ENCODE results near the gene CHD8.
"Not testable (repeated sequence)": the region's sequence is repeated elsewhere in the genome, so short reads cannot be mapped to it uniquely, and the experiment has no call there.

CHD8 gene

GRCh38 chr14:21379338-21379737 is 76.6 kb downstream of the CHD8 start:
- Histone ChIP-seq H3K27me3 (ENCODE audit: control insufficient read depth in 5 of 5, insufficient read depth in 4 of 5, low read length in 5 of 5) (no peaks in the 10 kb centered on the region), H3K4me3 (ENCODE audit: low read depth in 1 of 5, low read length in 5 of 5) (no peak overlapping the region), H3K9ac (ENCODE audit: low read length in 5 of 5) (no peak overlapping the region), H3K9me3 (ENCODE audit: control insufficient read depth in 5 of 5, low read length in 5 of 5) (no peaks in the 10 kb centered on the region), H3K36me3 (ENCODE audit: control insufficient read depth in 5 of 5, insufficient read depth in 5 of 5, low read length in 5 of 5) (peaks cover 0 to 4% (median 0%) of the 10 kb centered on the region in 5 donors), H3K27ac (ENCODE audit: low read depth, low read length) (no peak overlapping the region), H3K4me1 (ENCODE audit: control insufficient read depth in 5 of 5, insufficient read depth in 5 of 5, low read length in 5 of 5) (peaks cover 3 to 17% (median 13%) of the 10 kb centered on the region in 5 donors)

- H3K27me3 ChIP-seq (ENCODE audit: control insufficient read depth in 5 of 5, insufficient read depth in 4 of 5, low read length in 5 of 5): no peaks in the 10 kb centered on the region
- no peak overlapping the region for H3K27ac ChIP-seq (ENCODE audit: low read depth, low read length)
- peaks cover 25 to 40% (median 33%) of the 10 kb centered on the region in 5 donors for H3K36me3 ChIP-seq (ENCODE audit: control insufficient read depth in 5 of 5, insufficient read depth in 5 of 5, low read length in 5 of 5)
- no peak overlapping the region for H3K4me3 ChIP-seq (ENCODE audit: low read depth in 1 of 5, low read length in 5 of 5)
- H3K9ac ChIP-seq (ENCODE audit: low read length in 5 of 5): no peak overlapping the region
- no peaks in the 10 kb centered on the region for H3K9me3 ChIP-seq (ENCODE audit: control insufficient read depth in 5 of 5, low read length in 5 of 5)
- H3K4me1 ChIP-seq (ENCODE audit: control insufficient read depth in 5 of 5, insufficient read depth in 5 of 5, low read length in 5 of 5): no peaks in the 10 kb centered on the region
These were observed 81.9 kb downstream of the CHD8 start for GRCh38 chr14:21373980-21374379.

- not testable (repeated sequence) for H3K9me3 ChIP-seq (ENCODE audit: control insufficient read depth in 5 of 5, low read length in 5 of 5); H3K27me3 ChIP-seq (ENCODE audit: control insufficient read depth in 5 of 5, insufficient read depth in 4 of 5, low read length in 5 of 5); H3K27ac ChIP-seq (ENCODE audit: low read depth, low read length); H3K4me3 ChIP-seq (ENCODE audit: low read depth in 1 of 5, low read length in 5 of 5); H3K4me1 ChIP-seq (ENCODE audit: control insufficient read depth in 5 of 5, insufficient read depth in 5 of 5, low read length in 5 of 5); H3K9ac ChIP-seq (ENCODE audit: low read length in 5 of 5)
- H3K36me3 ChIP-seq (ENCODE audit: control insufficient read depth in 5 of 5, insufficient read depth in 5 of 5, low read length in 5 of 5): peaks cover 37 to 51% (median 44%) of the 10 kb centered on the region in 5 donors
These were observed 83.1 kb downstream of the CHD8 start for GRCh38 chr14:21372814-21373213.

GRCh38 chr14:21369949-21370679 is 85.8 kb downstream of the CHD8 start:
- Histone ChIP-seq H3K9me3 (ENCODE audit: control insufficient read depth in 5 of 5, low read length in 5 of 5) (no peaks in the 10 kb centered on the region), H3K4me3 (ENCODE audit: low read depth in 1 of 5, low read length in 5 of 5) (no peak overlapping the region), H3K27ac (ENCODE audit: low read depth, low read length) (no peak overlapping the region), H3K4me1 (ENCODE audit: control insufficient read depth in 5 of 5, insufficient read depth in 5 of 5, low read length in 5 of 5) (no peaks in the 10 kb centered on the region), H3K27me3 (ENCODE audit: control insufficient read depth in 5 of 5, insufficient read depth in 4 of 5, low read length in 5 of 5) (no peaks in the 10 kb centered on the region), H3K9ac (ENCODE audit: low read length in 5 of 5) (no peak overlapping the region), H3K36me3 (ENCODE audit: control insufficient read depth in 5 of 5, insufficient read depth in 5 of 5, low read length in 5 of 5) (peaks cover 52 to 78% (median 69%) of the 10 kb centered on the region in 5 donors)

- no peaks in the 10 kb centered on the region for H3K9me3 ChIP-seq (ENCODE audit: control insufficient read depth in 5 of 5, low read length in 5 of 5)
- H3K36me3 ChIP-seq (ENCODE audit: control insufficient read depth in 5 of 5, insufficient read depth in 5 of 5, low read length in 5 of 5): peaks cover 72 to 98% (median 90%) of the 10 kb centered on the region in 5 donors
- no peak overlapping the region for H3K9ac ChIP-seq (ENCODE audit: low read length in 5 of 5)
- H3K4me1 ChIP-seq (ENCODE audit: control insufficient read depth in 5 of 5, insufficient read depth in 5 of 5, low read length in 5 of 5): no peaks in the 10 kb centered on the region
- H3K4me3 ChIP-seq (ENCODE audit: low read depth in 1 of 5, low read length in 5 of 5): no peak overlapping the region
- no peaks in the 10 kb centered on the region for H3K27me3 ChIP-seq (ENCODE audit: control insufficient read depth in 5 of 5, insufficient read depth in 4 of 5, low read length in 5 of 5)
- H3K27ac ChIP-seq (ENCODE audit: low read depth, low read length): no peak overlapping the region
These were observed 88.3 kb downstream of the CHD8 start for GRCh38 chr14:21367582-21368144.

GRCh38 chr14:21356511-21356910 is 99.4 kb downstream of the CHD8 start:
- Histone ChIP-seq H3K27me3 (ENCODE audit: control insufficient read depth in 5 of 5, insufficient read depth in 4 of 5, low read length in 5 of 5) (no peaks in the 10 kb centered on the region), H3K4me3 (ENCODE audit: low read depth in 1 of 5, low read length in 5 of 5) (no peak overlapping the region), H3K9me3 (ENCODE audit: control insufficient read depth in 5 of 5, low read length in 5 of 5) (no peaks in the 10 kb centered on the region), H3K27ac (ENCODE audit: low read depth, low read length) (no peak overlapping the region), H3K36me3 (ENCODE audit: control insufficient read depth in 5 of 5, insufficient read depth in 5 of 5, low read length in 5 of 5) (peaks cover 61 to 96% (median 93%) of the 10 kb centered on the region in 5 donors), H3K4me1 (ENCODE audit: control insufficient read depth in 5 of 5, insufficient read depth in 5 of 5, low read length in 5 of 5) (peaks cover 0 to 4% (median 0%) of the 10 kb centered on the region in 5 donors), H3K9ac (ENCODE audit: low read length in 5 of 5) (no peak overlapping the region)

- Histone ChIP-seq H3K9ac (ENCODE audit: low read length in 5 of 5) (no peak overlapping the region), H3K9me3 (ENCODE audit: control insufficient read depth in 5 of 5, low read length in 5 of 5) (no peaks in the 10 kb centered on the region), H3K27me3 (ENCODE audit: control insufficient read depth in 5 of 5, insufficient read depth in 4 of 5, low read length in 5 of 5) (no peaks in the 10 kb centered on the region), H3K27ac (ENCODE audit: low read depth, low read length) (no peak overlapping the region), H3K4me1 (ENCODE audit: control insufficient read depth in 5 of 5, insufficient read depth in 5 of 5, low read length in 5 of 5) (peaks cover 0 to 4% (median 0%) of the 10 kb centered on the region in 5 donors), H3K4me3 (ENCODE audit: low read depth in 1 of 5, low read length in 5 of 5) (no peak overlapping the region), H3K36me3 (ENCODE audit: control insufficient read depth in 5 of 5, insufficient read depth in 5 of 5, low read length in 5 of 5) (peaks cover 50 to 66% (median 61%) of the 10 kb centered on the region in 5 donors)
These were observed 103.3 kb downstream of the CHD8 start for GRCh38 chr14:21352587-21352986.

GRCh38 chr14:21350539-21350938 is 105.4 kb downstream of the CHD8 start:
- Histone ChIP-seq H3K9ac (ENCODE audit: low read length in 5 of 5) (no peak overlapping the region), H3K27ac (ENCODE audit: low read depth, low read length) (no peak overlapping the region), H3K4me3 (ENCODE audit: low read depth in 1 of 5, low read length in 5 of 5) (no peak overlapping the region), H3K4me1 (ENCODE audit: control insufficient read depth in 5 of 5, insufficient read depth in 5 of 5, low read length in 5 of 5) (peaks cover 0 to 4% (median 0%) of the 10 kb centered on the region in 5 donors), H3K36me3 (ENCODE audit: control insufficient read depth in 5 of 5, insufficient read depth in 5 of 5, low read length in 5 of 5) (peaks cover 34 to 46% (median 40%) of the 10 kb centered on the region in 5 donors), H3K27me3 (ENCODE audit: control insufficient read depth in 5 of 5, insufficient read depth in 4 of 5, low read length in 5 of 5) (no peaks in the 10 kb centered on the region), H3K9me3 (ENCODE audit: control insufficient read depth in 5 of 5, low read length in 5 of 5) (no peaks in the 10 kb centered on the region)

- H3K4me1 ChIP-seq (ENCODE audit: control insufficient read depth in 5 of 5, insufficient read depth in 5 of 5, low read length in 5 of 5): peaks cover 0 to 2% (median 0%) of the 10 kb centered on the region in 5 donors
- no peak overlapping the region for H3K9ac ChIP-seq (ENCODE audit: low read length in 5 of 5)
- no peak overlapping the region for H3K27ac ChIP-seq (ENCODE audit: low read depth, low read length)
- peaks cover 11 to 17% (median 16%) of the 10 kb centered on the region in 5 donors for H3K36me3 ChIP-seq (ENCODE audit: control insufficient read depth in 5 of 5, insufficient read depth in 5 of 5, low read length in 5 of 5)
- no peak overlapping the region for H3K4me3 ChIP-seq (ENCODE audit: low read depth in 1 of 5, low read length in 5 of 5)
- H3K27me3 ChIP-seq (ENCODE audit: control insufficient read depth in 5 of 5, insufficient read depth in 4 of 5, low read length in 5 of 5): no peaks in the 10 kb centered on the region
- H3K9me3 ChIP-seq (ENCODE audit: control insufficient read depth in 5 of 5, low read length in 5 of 5): no peaks in the 10 kb centered on the region
These were observed 108.7 kb downstream of the CHD8 start for GRCh38 chr14:21347201-21347600.

- Histone ChIP-seq H3K9me3 (ENCODE audit: control insufficient read depth in 5 of 5, low read length in 5 of 5) (no peaks in the 10 kb centered on the region), H3K36me3 (ENCODE audit: control insufficient read depth in 5 of 5, insufficient read depth in 5 of 5, low read length in 5 of 5) (peaks cover 6 to 11% (median 10%) of the 10 kb centered on the region in 5 donors), H3K9ac (ENCODE audit: low read length in 5 of 5) (no peak overlapping the region), H3K27ac (ENCODE audit: low read depth, low read length) (no peak overlapping the region), H3K4me3 (ENCODE audit: low read depth in 1 of 5, low read length in 5 of 5) (no peak overlapping the region), H3K4me1 (ENCODE audit: control insufficient read depth in 5 of 5, insufficient read depth in 5 of 5, low read length in 5 of 5) (no peaks in the 10 kb centered on the region), H3K27me3 (ENCODE audit: control insufficient read depth in 5 of 5, insufficient read depth in 4 of 5, low read length in 5 of 5) (no peaks in the 10 kb centered on the region)
These were observed 109.3 kb downstream of the CHD8 start for GRCh38 chr14:21346532-21347135.
